Skin epidermis (tissue), 12 donors: ENCODE measurements around the gene TLE4.
"Not testable (repeated sequence)": the region's sequence is repeated elsewhere in the genome, so short reads cannot be mapped to it uniquely, and the experiment has no call there.

Source experiments
- H3K27ac ChIP-seq, 21 experiments: fragments of 200-600 bp; sonication (generic) in 11 of 21; one replicate each; pipeline ENCODE4 v1.5.0; 2020; ENCODE audit warnings: mild to moderate bottlenecking in 3 of 21, inconsistent platforms in 2 of 21, moderate library complexity in 2 of 21
- H3K4me3 ChIP-seq, 7 experiments: fragments of 200-600 bp; sonication (generic) in 2 of 7; one replicate each; pipeline ENCODE4 v1.5.0; 2020; ENCODE audit warnings: inconsistent platforms in 2 of 7, mild to moderate bottlenecking in 2 of 7, moderate library complexity in 1 of 7

The TLE4 gene

GRCh38 chr9:79623799-79624721 is 52.3 kb downstream of the TLE4 start:
- Histone ChIP-seq H3K27ac (peak overlapping the region in 5 of 21 experiments; percentile 10 to 61 (median 31)), H3K4me3 (no peak overlapping the region)

DNA sequence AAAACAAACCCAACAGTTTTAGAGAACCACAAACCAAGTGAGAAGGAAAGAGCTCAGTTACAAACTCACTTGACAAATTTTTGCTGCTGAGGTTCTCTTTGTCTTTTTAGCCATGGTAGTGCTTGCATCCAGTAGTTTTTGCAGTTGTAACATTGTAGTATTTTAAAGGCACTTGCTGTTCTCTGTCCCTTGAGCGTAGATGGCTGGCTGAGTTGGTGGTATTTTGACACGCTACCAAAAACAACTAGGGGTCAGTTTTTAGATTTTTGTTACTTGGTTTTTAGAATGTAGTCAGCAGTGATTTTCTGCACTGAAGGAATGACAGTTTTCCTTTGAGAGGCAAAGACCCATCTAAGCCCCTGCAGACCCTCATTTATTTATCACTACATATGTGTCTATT is 58.0 kb downstream of the TLE4 start:
- H3K27ac ChIP-seq: no peak overlapping the region
- H3K4me3 ChIP-seq: no peak overlapping the region

GRCh38 chr9:79630521-79631403 is 59.0 kb downstream of the TLE4 start:
- Histone ChIP-seq H3K4me3 (no peak overlapping the region), H3K27ac (no peak overlapping the region)

- Histone ChIP-seq H3K4me3 (no peak overlapping the region), H3K27ac (no peak overlapping the region)
Measured at GRCh38 chr9:79632060-79632459, 60.3 kb downstream of the TLE4 start.

DNA sequence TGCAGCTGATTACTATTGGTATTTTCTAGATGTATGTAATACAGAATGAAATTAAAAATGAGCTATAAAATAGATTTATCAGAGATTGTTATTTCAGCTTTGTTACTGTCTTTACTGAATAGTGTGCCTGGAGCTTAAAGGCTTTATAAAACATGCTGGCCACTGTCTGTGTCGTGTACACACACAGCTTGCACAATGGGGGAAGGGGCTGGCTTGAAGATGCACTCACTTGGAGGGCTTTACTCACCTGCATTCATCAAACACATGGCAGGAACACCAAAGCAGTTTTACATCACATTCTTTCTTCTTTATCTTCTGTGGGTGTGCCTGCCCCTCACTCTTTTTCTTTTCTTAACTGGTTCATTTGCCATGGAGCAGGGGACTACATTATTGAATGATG is 60.9 kb downstream of the TLE4 start:
- Histone ChIP-seq H3K4me3 (no peak overlapping the region), H3K27ac (no peak overlapping the region)

- no peak overlapping the region for H3K27ac ChIP-seq
- no peak overlapping the region for H3K4me3 ChIP-seq
Measured at GRCh38 chr9:79633558-79633957, 61.8 kb downstream of the TLE4 start.

- H3K27ac ChIP-seq: no peak overlapping the region
- no peak overlapping the region for H3K4me3 ChIP-seq
Measured at GRCh38 chr9:79637177-79637925, 65.6 kb downstream of the TLE4 start.

DNA sequence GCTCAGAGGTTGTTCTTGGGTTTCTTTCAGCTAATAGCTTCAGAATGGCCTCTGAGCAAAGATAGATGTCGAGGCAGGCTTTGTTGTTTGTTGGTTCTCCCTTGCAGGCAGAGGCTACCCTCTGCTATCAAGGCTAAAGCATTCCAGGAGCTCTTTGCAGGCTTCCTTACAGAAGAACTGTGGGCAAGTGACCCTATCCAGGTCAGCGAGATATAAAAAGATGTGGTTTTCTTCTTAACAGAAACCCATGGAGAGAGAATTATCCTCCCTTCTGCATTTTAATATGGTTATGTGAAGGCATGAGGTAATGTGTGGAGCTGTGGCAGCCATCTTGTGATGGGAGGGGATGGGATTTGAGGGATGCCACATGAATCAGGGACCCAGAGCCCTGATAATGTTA is 67.0 kb downstream of the TLE4 start:
- Histone ChIP-seq H3K4me3 (no peak overlapping the region), H3K27ac (no peak overlapping the region)

DNA sequence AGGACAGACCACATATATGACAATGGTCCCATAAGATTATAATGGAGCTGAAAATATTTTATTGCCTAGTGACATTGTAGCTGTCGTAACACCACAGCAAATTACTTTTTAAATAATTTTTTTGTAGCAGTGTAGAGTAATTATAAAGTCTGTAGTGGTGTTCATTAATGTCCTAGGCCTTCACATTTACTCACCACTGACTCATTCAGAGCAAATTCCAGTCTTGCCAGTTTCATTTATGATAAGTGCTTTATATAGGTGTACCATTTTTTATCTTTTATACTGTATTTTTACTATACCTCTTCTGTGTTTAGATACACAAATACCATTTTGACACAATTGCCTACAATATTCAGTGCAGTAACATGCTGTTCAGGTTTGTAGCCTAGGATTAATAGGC is 67.6 kb downstream of the TLE4 start:
- Histone ChIP-seq H3K27ac (no peak overlapping the region), H3K4me3 (no peak overlapping the region)

- H3K4me3 ChIP-seq, H3K27ac ChIP-seq: not testable (repeated sequence)
Measured at GRCh38 chr9:79640067-79640466, 68.3 kb downstream of the TLE4 start.

DNA sequence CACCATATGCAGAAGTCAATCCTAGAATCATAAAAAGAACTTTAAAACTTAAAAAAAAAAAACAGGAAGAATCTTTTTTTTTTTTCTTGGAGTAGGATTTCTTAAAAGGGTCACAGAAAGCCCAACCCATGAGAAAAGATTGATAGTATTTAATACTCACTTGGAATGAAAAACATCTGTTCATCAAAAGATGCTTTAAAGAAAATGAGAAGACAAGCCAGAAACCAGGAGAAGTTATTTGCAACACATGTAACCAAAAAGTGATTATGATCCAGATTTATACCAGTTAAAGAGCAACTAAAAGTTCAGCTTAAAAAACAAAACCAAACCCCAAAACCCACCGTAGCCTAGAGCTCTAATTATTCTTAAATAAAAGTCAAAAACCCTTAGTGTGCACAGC is 69.3 kb downstream of the TLE4 start:
- no peak overlapping the region for H3K27ac ChIP-seq
- no peak overlapping the region for H3K4me3 ChIP-seq

DNA sequence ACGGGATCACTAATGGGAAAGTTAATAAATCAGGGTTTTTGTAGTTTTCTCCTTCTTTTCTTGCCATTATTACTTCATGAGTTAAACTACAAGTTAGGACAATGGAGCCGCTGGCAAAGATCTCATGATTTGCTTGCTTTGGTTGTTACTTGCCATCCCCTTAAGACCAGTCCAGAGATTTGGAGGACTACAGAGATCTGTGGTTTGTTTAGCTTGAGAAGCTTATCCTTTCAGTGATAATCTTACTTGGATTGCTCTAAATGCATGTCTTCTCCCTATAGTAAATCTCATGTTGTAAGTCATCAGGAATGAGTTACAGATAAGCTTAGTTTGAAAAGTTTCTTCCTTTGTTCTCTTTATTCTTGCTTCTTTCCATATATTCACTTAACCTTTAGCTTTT is 70.9 kb downstream of the TLE4 start:
- Histone ChIP-seq H3K27ac (no peak overlapping the region), H3K4me3 (no peak overlapping the region)

DNA sequence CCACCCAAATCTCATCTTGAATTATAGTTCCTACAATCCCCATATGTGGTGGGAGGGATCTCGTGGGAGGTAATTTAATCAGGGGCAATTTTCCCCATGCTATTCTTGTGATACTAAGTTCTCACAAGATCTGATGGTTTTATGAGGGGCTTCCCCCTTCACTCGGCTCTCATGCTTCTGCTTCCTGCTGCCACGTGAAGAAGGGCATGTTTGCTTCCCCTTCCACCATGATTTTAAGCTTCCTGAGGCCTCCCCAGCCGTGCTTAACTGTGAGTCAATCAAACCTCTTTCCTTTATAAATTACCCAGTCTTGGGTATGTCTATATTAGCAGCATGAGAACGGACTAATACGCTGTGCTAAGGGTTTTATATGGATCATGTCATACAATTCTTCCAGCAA is 72.3 kb downstream of the TLE4 start:
- H3K27ac ChIP-seq: no peak overlapping the region

GRCh38 chr9:79644601-79645000 is 72.8 kb downstream of the TLE4 start:
- H3K4me3 ChIP-seq: no peak overlapping the region

More for the DNA sequence above, 72.3 kb downstream of the TLE4 start:
- no peak overlapping the region for H3K4me3 ChIP-seq

GRCh38 chr9:79645110-79645509 is 73.3 kb downstream of the TLE4 start:
- Histone ChIP-seq H3K4me3 (no peak overlapping the region), H3K27ac (no peak overlapping the region)

More at GRCh38 chr9:79644601-79645000, 72.8 kb downstream of the TLE4 start:
- H3K27ac ChIP-seq: no peak overlapping the region

- Histone ChIP-seq H3K27ac (no peak overlapping the region), H3K4me3 (no peak overlapping the region)
Measured at GRCh38 chr9:79646096-79646495, 74.3 kb downstream of the TLE4 start.

DNA sequence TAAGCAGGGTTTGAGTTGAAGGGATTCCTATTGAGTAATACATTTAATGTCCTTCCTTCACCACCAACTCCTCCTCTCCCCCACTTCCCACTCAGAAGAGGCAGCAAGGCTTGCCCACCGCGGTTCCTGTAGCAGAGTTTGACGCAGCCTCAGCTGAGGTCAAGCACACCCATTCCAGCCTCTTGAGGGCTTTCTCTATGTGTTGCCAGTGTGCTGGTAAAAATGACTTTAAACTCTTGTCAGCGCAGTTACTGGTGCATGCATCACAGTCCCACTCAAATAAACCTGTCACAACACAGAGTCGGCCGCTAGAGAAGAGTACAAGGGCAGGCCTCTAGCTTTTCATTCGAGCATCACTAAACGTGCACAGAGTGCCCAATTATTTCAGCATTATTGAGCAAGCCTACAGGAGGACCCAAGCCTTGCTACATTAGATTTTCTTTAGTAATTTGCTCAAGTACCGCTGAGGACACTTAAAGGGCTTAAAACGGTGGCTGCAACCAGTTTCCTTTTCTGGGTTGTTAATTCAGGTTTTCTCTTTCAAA is 79.6 kb downstream of the TLE4 start:
- Histone ChIP-seq H3K4me3 (no peak overlapping the region), H3K27ac (no peak overlapping the region)

- no peak overlapping the region for H3K4me3 ChIP-seq
Measured at GRCh38 chr9:79652598-79652997, 80.8 kb downstream of the TLE4 start.

DNA sequence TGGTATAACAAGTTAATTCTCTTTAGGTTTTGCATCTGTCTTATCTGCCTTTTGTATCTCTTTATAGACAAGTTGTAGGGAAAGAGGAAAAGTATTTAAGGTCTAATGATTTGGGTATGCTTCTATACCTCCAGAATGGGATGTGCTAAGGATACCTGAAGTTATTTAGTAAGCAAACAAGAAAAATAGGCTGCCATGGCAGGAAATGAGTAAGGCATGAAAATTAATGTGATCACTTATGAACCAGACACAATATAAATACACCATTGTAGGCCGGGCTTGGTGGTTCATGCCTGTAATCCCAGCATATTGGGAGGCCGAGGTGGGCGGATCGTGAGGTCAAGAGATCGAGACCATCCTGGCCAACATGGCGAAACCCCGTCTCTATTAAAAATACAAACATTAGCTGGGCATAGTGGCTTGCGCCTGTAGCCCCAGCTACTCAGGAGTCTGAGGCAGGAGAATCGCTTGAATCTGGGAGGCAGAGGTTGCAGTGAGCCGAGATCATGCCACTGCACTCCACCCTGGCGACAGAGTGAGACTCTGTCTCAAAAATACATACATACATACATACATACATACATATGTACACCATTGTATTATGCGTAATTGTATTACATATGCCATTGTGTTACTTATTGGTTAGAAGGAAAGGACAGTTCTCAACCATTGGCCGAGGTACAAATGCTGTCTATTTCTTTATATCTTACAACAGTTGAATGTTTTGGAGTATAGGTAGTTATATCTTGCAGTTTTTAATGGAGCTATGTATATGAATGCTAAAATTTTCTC is 83.0 kb downstream of the TLE4 start:
- H3K27ac ChIP-seq, H3K4me3 ChIP-seq: not testable (repeated sequence)

More at GRCh38 chr9:79652598-79652997, 80.8 kb downstream of the TLE4 start:
- H3K27ac ChIP-seq: no peak overlapping the region
